Measurements from ENCODE around the gene TESPA1.
"Not testable (repeated sequence)": the region's sequence is repeated elsewhere in the genome, so short reads cannot be mapped to it uniquely, and the experiment has no call there.

The TESPA1 gene

GRCh38 chr12:54984658-54985376 is at the start of gene TESPA1:
Gene TESPA1 (minus strand): TSS chr12:54984762. CDS start chr12:54974562, 10,200 bp downstream.
- peak in 8 of 56 donors; percentile 0 to 44 (median 12) for DNase-seq

DNA sequence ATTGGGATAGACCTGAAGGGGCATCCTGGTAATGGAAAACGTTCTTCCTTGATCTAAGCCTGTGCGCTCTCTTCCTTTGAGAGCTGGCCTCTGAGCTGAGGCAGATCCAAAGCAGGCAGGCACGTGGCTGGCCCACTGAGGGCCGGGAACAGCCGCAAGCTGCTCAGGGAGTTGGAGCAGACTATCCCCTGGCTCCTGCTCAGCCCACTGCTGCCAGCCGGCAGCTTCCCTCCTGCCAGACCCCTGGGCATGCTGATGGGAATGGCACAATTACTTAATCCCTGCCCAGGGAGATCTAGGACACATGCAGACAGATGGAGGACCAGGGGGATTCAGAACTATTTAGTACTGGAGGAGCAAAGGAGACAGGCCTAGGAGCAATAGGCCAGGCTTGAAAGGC is 49.7 kb upstream of the TESPA1 start:
- DNase-seq = peak in 30 of 56 donors; percentile 3 to 73 (median 23)

GRCh38 chr12:55025508-55025907 is 40.9 kb upstream of the TESPA1 start:
- DNase-seq = no peak

DNA sequence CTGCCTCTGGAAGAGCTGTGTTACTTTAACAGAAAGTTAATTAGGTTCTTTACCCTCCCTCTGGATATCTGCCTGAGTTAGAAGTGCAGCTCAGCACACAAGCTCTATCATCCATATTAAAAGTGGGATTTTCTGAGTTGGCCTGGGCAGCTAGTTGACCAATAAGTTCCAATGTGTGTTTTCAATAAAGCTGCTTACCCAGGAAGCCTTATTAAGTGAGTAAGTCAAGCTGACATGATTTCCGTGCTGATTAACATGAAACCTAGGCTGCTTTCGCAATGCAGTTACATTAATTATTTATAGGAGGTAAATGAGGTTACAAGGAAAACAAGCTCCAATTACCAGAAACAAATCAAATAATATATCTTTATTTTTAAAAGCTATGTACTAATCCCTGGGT is 40.0 kb upstream of the TESPA1 start:
- DNase-seq = no peak

GRCh38 chr12:55019784-55020183 is 35.2 kb upstream of the TESPA1 start, which contains the start of gene NEUROD4:
Gene NEUROD4 (plus strand): TSS chr12:55019974. CDS start chr12:55026440, 6,466 bp downstream.
- DNase-seq = peak in 25 of 56 donors; percentile 1 to 43 (median 9)

- no peak for DNase-seq
Measured at GRCh38 chr12:55017416-55017925, 32.9 kb upstream of the TESPA1 start.

GRCh38 chr12:55008944-55009585 is 24.5 kb upstream of the TESPA1 start:
- DNase-seq = no peak

- DNase-seq = no peak
Measured at GRCh38 chr12:55002355-55002754, 17.8 kb upstream of the TESPA1 start.

GRCh38 chr12:55001198-55001868 is 16.8 kb upstream of the TESPA1 start:
- DNase-seq = no peak

DNA sequence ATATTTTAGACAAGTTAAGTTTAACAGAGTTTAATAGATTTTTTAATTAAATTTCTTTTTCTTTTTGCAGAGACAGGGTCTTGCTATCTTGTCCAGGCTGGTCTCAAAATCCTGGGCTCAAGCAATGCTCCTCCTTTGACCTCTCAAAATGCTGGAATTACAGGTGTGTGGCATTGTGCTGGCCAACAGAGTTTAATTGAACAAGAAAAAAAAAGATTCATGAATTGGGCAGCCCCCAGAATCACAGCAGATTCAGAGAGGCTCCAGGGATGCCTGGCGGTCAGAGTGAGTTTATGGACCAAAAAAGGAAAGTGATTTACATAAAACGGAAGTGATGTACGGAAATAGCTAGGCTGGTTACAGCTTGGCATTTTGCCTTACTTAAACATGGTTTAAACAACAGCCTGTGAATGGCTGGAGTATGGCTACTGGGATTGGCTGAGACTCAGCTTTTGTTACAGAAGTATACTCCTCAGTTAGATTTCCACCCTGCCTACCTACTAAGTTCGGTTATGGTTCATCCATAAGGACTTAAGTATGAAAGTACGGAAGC is 14.5 kb upstream of the TESPA1 start:
- DNase-seq = no peak

DNA sequence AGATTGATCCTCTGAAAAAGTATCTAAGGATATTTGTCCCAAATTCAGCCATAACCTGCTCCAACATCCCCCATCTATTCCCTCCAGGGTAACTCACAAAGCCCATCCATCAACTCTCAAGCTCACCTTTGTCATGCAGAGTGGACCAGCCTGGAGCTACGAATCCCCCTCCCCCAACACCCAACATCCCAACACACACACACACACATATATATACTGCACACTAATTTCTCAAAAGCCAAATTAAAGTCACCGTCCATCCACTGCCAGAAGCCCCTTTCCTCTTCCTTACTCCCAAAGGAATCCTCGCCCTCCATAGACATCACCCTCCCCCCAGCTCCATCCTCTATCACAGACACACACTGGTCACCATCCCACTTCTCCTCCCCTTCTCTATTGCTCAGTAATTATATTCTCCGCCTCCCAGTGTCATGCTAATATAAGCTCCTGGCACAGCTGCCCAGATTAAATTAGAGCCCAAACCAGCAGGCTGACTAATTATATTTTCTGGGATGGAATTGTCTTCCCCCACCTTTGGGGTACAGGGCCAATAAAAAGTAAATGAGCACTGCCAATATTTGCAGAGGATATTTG is 13.5 kb upstream of the TESPA1 start:
- no peak for DNase-seq

- DNase-seq = no peak
Measured at GRCh38 chr12:54996205-54996604, 11.6 kb upstream of the TESPA1 start.

DNA sequence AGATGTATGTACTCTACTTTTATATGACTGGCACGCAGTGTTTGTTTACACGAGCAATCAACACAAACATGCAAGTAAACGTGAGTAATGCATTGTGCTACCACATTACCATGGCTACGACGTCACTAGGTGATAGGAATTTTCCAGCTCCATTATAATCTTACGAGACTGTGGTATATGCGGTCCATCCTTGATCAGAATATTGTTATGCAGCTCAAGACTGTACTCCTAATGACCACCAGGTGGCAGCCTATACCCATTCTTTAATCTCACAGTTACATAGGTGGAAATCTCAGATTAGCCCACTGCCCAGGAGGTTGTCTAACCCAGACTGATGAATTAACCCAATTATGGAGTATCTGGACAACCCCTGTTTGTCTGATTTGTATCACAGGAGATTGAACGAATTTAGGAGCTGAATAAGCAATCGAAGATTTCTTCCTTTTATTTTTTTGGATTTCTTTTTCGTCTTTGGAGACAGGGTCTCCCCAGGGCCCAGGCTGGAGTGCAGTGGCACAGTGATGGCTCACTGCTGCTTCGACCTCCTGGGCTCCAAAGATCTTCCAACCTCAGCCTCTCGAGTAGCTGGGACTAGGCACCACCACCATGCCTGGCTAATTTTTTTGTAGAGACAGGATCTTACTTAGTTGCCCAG is 8.7 kb upstream of the TESPA1 start:
- DNase-seq = peak in 33 of 56 donors; percentile 1 to 86 (median 24)

GRCh38 chr12:54991991-54992375 is 7.4 kb upstream of the TESPA1 start:
- DNase-seq = peak in 4 of 56 donors; percentile 7 to 41 (median 28)

GRCh38 chr12:54991161-54991990 is 6.8 kb upstream of the TESPA1 start:
- DNase-seq = peak in 1 of 56 donors; percentile 15

DNA sequence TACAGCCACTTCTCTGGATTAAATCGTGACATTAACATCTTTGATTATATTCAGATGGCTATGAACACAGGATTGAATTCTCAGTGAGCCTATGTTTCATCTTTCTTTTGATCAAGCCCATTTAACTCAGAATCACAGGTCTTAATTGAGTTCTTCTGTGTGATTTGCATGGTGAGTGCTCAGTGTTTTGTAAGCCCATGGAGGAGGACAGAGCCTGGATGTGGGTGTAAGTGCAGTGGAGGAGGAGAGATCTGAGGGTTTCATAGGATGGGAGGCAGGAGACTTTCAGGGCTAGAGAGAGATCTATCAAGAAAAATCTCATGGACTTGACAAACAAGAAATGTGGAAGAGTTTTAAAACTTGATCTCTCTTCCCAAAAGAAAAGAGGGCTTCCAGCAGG is 5.3 kb upstream of the TESPA1 start:
- no peak for DNase-seq

GRCh38 chr12:54988402-54989054 is 4.0 kb upstream of the TESPA1 start:
- peak in 55 of 56 donors; percentile 5 to 94 (median 73) for DNase-seq

DNA sequence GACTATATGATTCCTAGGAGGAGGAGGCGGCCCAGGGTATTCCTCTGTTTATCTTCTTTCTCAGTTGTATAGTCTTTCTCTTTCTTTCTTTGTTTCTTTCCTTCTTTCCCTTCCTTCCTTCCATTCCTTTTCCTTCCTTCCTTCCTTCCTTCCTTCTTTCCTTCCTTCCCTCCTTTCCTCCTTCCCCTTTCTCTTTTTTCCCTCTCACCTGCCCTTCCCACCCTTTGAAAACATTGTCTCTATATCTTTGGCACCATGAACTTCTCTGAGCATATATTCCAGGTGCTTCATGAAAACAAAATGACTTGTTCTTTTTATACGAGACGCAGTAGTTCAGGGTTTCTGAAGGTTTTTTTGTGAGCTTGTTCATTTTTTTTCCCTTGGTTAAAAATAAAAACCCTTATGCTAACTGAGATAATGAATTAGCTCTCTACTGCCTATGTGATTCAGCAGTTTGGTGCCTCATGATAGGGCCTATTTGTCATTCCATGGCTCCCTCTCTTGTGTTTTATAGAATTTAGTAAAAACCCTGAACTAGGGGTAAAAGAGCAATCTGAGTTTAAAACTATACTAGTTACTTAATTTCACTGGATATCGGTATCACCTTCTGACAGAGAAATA is 3.2 kb upstream of the TESPA1 start:
- no peak for DNase-seq

DNA sequence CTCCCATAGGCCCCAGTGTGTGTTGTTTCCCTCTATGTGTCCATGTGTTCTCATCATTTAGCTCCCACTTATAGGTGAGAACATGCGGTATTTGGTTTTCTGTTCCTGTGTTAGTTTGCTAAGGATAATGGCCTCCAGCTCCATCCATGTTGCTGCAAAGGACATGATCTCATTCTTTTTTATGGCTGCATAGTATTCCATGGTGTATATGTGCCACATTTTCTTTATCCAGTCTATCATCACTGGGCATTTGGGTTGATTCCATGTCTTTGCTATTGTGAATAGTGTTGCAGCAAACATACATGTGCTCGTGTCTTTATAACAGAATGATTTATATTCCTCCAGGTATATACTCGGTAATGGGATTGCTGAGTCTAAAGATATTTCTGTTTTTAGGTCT is 2.2 kb upstream of the TESPA1 start:
- not testable (repeated sequence) for DNase-seq
